Mucosa of gallbladder (tissue), 1 donor: ENCODE results near the gene ATP6V0B. TPM values are rescaled to one million over a fixed set of nuclear protein-coding genes. Genes with fewer than 3 reads are reported as not detected.

Source experiments
- total RNA-seq: library from RNA; stranded (reverse); gene quantifications from one replicate; pipeline ENCODE4 v1.2.1, GENCODE V29; 2021
- donor health status: DM: no; HTN: no; CAD: no.

Gene ATP6V0B
- total RNA-seq, 1 donor from 2014 or later, result 138 TPM

Other genes with a start within 250 kb of the ATP6V0B start
- 2.1 TPM for gene ARTN, start 41.2 kb upstream of the ATP6V0B start, total RNA-seq
- 40.3 TPM for gene IPO13, start 28.0 kb upstream of the ATP6V0B start, total RNA-seq
- 16.6 TPM for gene DPH2, start 5.0 kb upstream of the ATP6V0B start, total RNA-seq
- gene B4GALT2, start 4.2 kb downstream of the ATP6V0B start, total RNA-seq, result 23.4 TPM
- gene CCDC24, start 16.6 kb downstream of the ATP6V0B start, total RNA-seq, result 39.9 TPM
- gene SLC6A9, start 56.5 kb downstream of the ATP6V0B start, total RNA-seq, result 5.6 TPM
- not detected for gene KLF17, start 143.9 kb downstream of the ATP6V0B start, total RNA-seq
- 0.06 TPM for gene KLF18, start 166.7 kb downstream of the ATP6V0B start, total RNA-seq
- 45.8 TPM for gene DMAP1, start 238.5 kb downstream of the ATP6V0B start, total RNA-seq